GM23248 (cell line): Measurements from ENCODE around the gene ACSL6. TPM values are rescaled to one million over a fixed set of nuclear protein-coding genes. Genes with fewer than 3 reads are reported as not detected.

Experiments
- DNase-seq: peaks from one replicate; pipeline ENCODE4 v3.0.0-alpha.2; 2015
- H2AFZ ChIP-seq: fragments of 200-600 bp; sonication (generic); 2 replicates; pipeline ENCODE4 v1.6.1; 2016; ENCODE audit warnings: antibody characterized with exemption
- H3F3A ChIP-seq: fragments of 200-600 bp; sonication (generic); 2 replicates; pipeline ENCODE4 v1.6.1; 2016; ENCODE audit warnings: mild to moderate bottlenecking, antibody characterized with exemption, mixed run types; ENCODE audit not compliant: insufficient read depth
- H3K27ac ChIP-seq: fragments of 200-600 bp; sonication (generic); 2 replicates; pipeline ENCODE4 v1.5.1; 2016; ENCODE audit warnings: mild to moderate bottlenecking
- H3K27me3 ChIP-seq: fragments of 200-600 bp; sonication (generic); replicated peaks from 2 replicates; pipeline ENCODE4 v1.6.1; 2016; ENCODE audit warnings: mild to moderate bottlenecking; ENCODE audit not compliant: insufficient read depth
- H3K36me3 ChIP-seq: fragments of 200-600 bp; sonication (generic); 2 replicates; pipeline ENCODE4 v1.6.1; 2016; ENCODE audit warnings: low read depth, mild to moderate bottlenecking
- H3K4me1 ChIP-seq: fragments of 200-600 bp; sonication (generic); 2 replicates; pipeline ENCODE4 v1.6.1; 2016; ENCODE audit warnings: mild to moderate bottlenecking; ENCODE audit not compliant: insufficient read depth
- H3K4me2 ChIP-seq: fragments of 200-600 bp; sonication (generic); one replicate; pipeline ENCODE4 v1.6.1; 2016; ENCODE audit warnings: mild to moderate bottlenecking; ENCODE audit not compliant: unreplicated experiment
- H3K4me3 ChIP-seq: fragments of 200-600 bp; sonication (generic); 2 replicates; pipeline ENCODE4 v1.5.1; 2016; ENCODE audit warnings: mild to moderate bottlenecking
- H3K79me2 ChIP-seq: fragments of 200-600 bp; sonication (generic); 2 replicates; pipeline ENCODE4 v1.6.1; 2016; ENCODE audit warnings: mild to moderate bottlenecking; ENCODE audit not compliant: insufficient read depth
- H3K9ac ChIP-seq: fragments of 200-600 bp; sonication (generic); 2 replicates; pipeline ENCODE4 v1.6.1; 2016; ENCODE audit warnings: mild to moderate bottlenecking
- H3K9me2 ChIP-seq: fragments of 200-600 bp; sonication (generic); 2 replicates; pipeline ENCODE4 v1.6.1; 2016; ENCODE audit warnings: mixed run types, mild to moderate bottlenecking, moderate library complexity; ENCODE audit not compliant: insufficient read depth
- H3K9me3 ChIP-seq: fragments of 200-600 bp; sonication (generic); one replicate; pipeline ENCODE4 v1.6.1; 2017; ENCODE audit warnings: low read depth
- H4K20me1 ChIP-seq: fragments of 200-600 bp; sonication (generic); 2 replicates; pipeline ENCODE4 v1.6.0; 2016; ENCODE audit not compliant: insufficient read depth
- EZH2 ChIP-seq: fragments of 200-600 bp; sonication (generic); IDR thresholded peaks from 2 replicates; pipeline ENCODE4 v1.6.1; 2018; ENCODE audit warnings: antibody characterized with exemption, mild to moderate bottlenecking; ENCODE audit not compliant: insufficient read depth, poor library complexity, severe bottlenecking
- EZH2phosphoT487 ChIP-seq: fragments of 200-600 bp; sonication (generic); IDR thresholded peaks from 2 replicates; pipeline ENCODE4 v1.6.1; 2018; ENCODE audit warnings: antibody characterized with exemption, moderate library complexity, mild to moderate bottlenecking, low read depth; ENCODE audit not compliant: insufficient read depth
- WGBS, 2 experiments: methylation state at CpG; one replicate each; pipeline ENCODE4 v1.1.6; 2015 to 2017; ENCODE audit warnings: low lambda C conversion rate in 2 of 2, low coverage in 1 of 2; ENCODE audit errors: missing lambda C conversion rate in 2 of 2; 5-methylcytosine and 5-hydroxymethylcytosine counted together
- in situ Hi-C: fragments of 300-500 bp; cut with MboI; formaldehyde crosslinking; loops from 2 replicates; pipeline ENCODE4 v1.15.0; 2020
- polyA plus RNA-seq: library from polyadenylated mRNA; unstranded; fragments of >200 nt; fragmentation: Nextera tagmentation; extraction: Ambion mirVana; gene quantifications from 2 replicates; pipeline ENCODE4 v1.2.1, GENCODE V29; 2016
- total RNA-seq: library from RNA; depleted of rRNA; stranded (reverse); fragments of >200 nt; shearing (Covaris generic); gene quantifications from 2 replicates; pipeline ENCODE4 v1.2.3, GENCODE V29; 2014

ACSL6 gene
- total and polyA plus RNA-seq, 2 experiments from 2014 or later, result 0.11 TPM; not detected in 1

GRCh38 chr5:132026516-132027008 lies 15.1 kb upstream of the ACSL6 start:
- Histone ChIP-seq H3K4me3 (no peak overlapping the region), H3K4me1 (no peaks in the 10 kb centered on the region), H3F3A (no peaks in the 10 kb centered on the region), H3K36me3 (no peaks in the 10 kb centered on the region), H2AFZ (no peak overlapping the region), H3K9ac (no peak overlapping the region), H3K4me2 (no peak overlapping the region), H3K9me2 (no peaks in the 10 kb centered on the region), H3K27me3 (0 out of 2 replicates have a peak, but pooled peaks cover 7% of the 10 kb centered on the region), H3K27ac (no peak overlapping the region), H4K20me1 (no peaks in the 10 kb centered on the region), H3K9me3 (no peaks in the 10 kb centered on the region), H3K79me2 (no peaks in the 10 kb centered on the region)
- WGBS, 2 experiments, result 38 to 43% methylated on average over 5 of the region's 5 CpGs
- TF ChIP-seq EZH2 (no peak), EZH2phosphoT487 (no peak)
- in situ Hi-C loops, result no loop called here
- no peak for DNase-seq

GRCh38 chr5:132025403-132025971 lies 14.0 kb upstream of the ACSL6 start:
- H3K9me2 ChIP-seq, result no peaks in the 10 kb centered on the region
- H3K4me2 ChIP-seq, result no peak overlapping the region
- no peak for TF ChIP-seq EZH2phosphoT487
- no peak for TF ChIP-seq EZH2
- DNase-seq, result no peak
- no peaks in the 10 kb centered on the region for H3K36me3 ChIP-seq
- in situ Hi-C loops, result no loop called here
- H2AFZ ChIP-seq, result no peak overlapping the region
- H3K79me2 ChIP-seq, result no peaks in the 10 kb centered on the region
- no peaks in the 10 kb centered on the region for H3F3A ChIP-seq
- no peaks in the 10 kb centered on the region for H3K4me1 ChIP-seq
- no peak overlapping the region for H3K27ac ChIP-seq
- H4K20me1 ChIP-seq, result no peaks in the 10 kb centered on the region
- 57% methylated on average over 7 of the region's 7 CpGs for WGBS, 2 experiments
- H3K9ac ChIP-seq, result no peak overlapping the region
- H3K4me3 ChIP-seq, result no peak overlapping the region
- H3K9me3 ChIP-seq, result no peaks in the 10 kb centered on the region
- H3K27me3 ChIP-seq, result 0 out of 2 replicates have a peak, but pooled peaks cover 7% of the 10 kb centered on the region

GRCh38 chr5:132024789-132025402 lies 13.4 kb upstream of the ACSL6 start:
- no peak overlapping the region for H3K4me2 ChIP-seq
- H2AFZ ChIP-seq, result no peak overlapping the region
- no peaks in the 10 kb centered on the region for H3K4me1 ChIP-seq
- H4K20me1 ChIP-seq, result no peaks in the 10 kb centered on the region
- peak; percentile 18 for DNase-seq
- H3F3A ChIP-seq, result no peaks in the 10 kb centered on the region
- 55 to 63% methylated on average over 8 of the region's 8 CpGs for WGBS, 2 experiments
- H3K36me3 ChIP-seq, result no peaks in the 10 kb centered on the region
- H3K79me2 ChIP-seq, result no peaks in the 10 kb centered on the region
- 0 out of 2 replicates have a peak, but pooled peaks cover 7% of the 10 kb centered on the region for H3K27me3 ChIP-seq
- H3K9me3 ChIP-seq, result no peaks in the 10 kb centered on the region
- no peak for TF ChIP-seq EZH2
- no peak for TF ChIP-seq EZH2phosphoT487
- H3K4me3 ChIP-seq, result no peak overlapping the region
- in situ Hi-C loops, result loop anchor here (25.0 kb wide), 1 partner anchor 588 kb away; no protein-coding TSS in a partner anchor
- H3K9ac ChIP-seq, result no peak overlapping the region
- H3K9me2 ChIP-seq, result no peaks in the 10 kb centered on the region
- no peak overlapping the region for H3K27ac ChIP-seq

- no peaks in the 10 kb centered on the region for H3F3A ChIP-seq
- H4K20me1 ChIP-seq, result no peaks in the 10 kb centered on the region
- TF ChIP-seq EZH2phosphoT487, result no peak
- no peak for TF ChIP-seq EZH2
- H3K27me3 ChIP-seq, result 0 out of 2 replicates have a peak, but pooled peaks cover 4% of the 10 kb centered on the region
- no peaks in the 10 kb centered on the region for H3K79me2 ChIP-seq
- H3K9me3 ChIP-seq, result no peaks in the 10 kb centered on the region
- no peak overlapping the region for H3K27ac ChIP-seq
- in situ Hi-C loops, result loop anchor here (25.0 kb wide), 1 partner anchor 587 kb away; no protein-coding TSS in a partner anchor
- WGBS, 2 experiments, result 59 to 71% methylated on average over 4 of the region's 4 CpGs
- H3K4me3 ChIP-seq, result no peak overlapping the region
- H3K4me1 ChIP-seq, result no peaks in the 10 kb centered on the region
- no peak overlapping the region for H3K4me2 ChIP-seq
- H2AFZ ChIP-seq, result no peak overlapping the region
- H3K9ac ChIP-seq, result no peak overlapping the region
- H3K36me3 ChIP-seq, result no peaks in the 10 kb centered on the region
- no peak for DNase-seq
- no peaks in the 10 kb centered on the region for H3K9me2 ChIP-seq
These were observed 12.6 kb upstream of the ACSL6 start for GRCh38 chr5:132024117-132024435.
